Calu3 (cell line): ENCODE results near the gene CDYL. TPM values are rescaled to one million over a fixed set of nuclear protein-coding genes. Genes with fewer than 3 reads are reported as not detected.
A peak's percentile ranks its signal among the peaks of the same experiment; 100 is the strongest.
"Not testable (repeated sequence)": the region's sequence is repeated elsewhere in the genome, so short reads cannot be mapped to it uniquely, and the experiment has no call there.

Experiments
- BruUV-seq: library from RNA; stranded (reverse); fragments of 400-500 nt; replicated peaks from 2 replicates; lab custom pipeline; 2021; lab: Mats Ljungman, UMichigan
- CTCF ChIA-PET: fragments of 300-600 bp; sonication (Branson Sonifier 250); formaldehyde crosslinking; loops from one replicate; lab custom pipeline; 2022; ENCODE audit warnings: antibody characterized with exemption; lab: Charles Lee
- DNase-seq: peaks from one replicate; pipeline ENCODE4 v3.0.0; 2022
- H3K27ac Mint-ChIP-seq: one replicate; pipeline ENCODE4 v1.8.0; 2022; ENCODE audit warnings: mixed read lengths; ENCODE audit not compliant: unreplicated experiment
- H3K27me3 Mint-ChIP-seq: one replicate; pipeline ENCODE4 v1.8.0; 2022; ENCODE audit warnings: mixed read lengths; ENCODE audit not compliant: unreplicated experiment
- H3K36me3 Mint-ChIP-seq: one replicate; pipeline ENCODE4 v1.8.0; 2022; ENCODE audit warnings: mild to moderate bottlenecking, moderate library complexity, mixed read lengths; ENCODE audit not compliant: insufficient read depth, unreplicated experiment
- H3K4me1 Mint-ChIP-seq: one replicate; pipeline ENCODE4 v1.8.0; 2022; ENCODE audit warnings: mild to moderate bottlenecking, low read depth, mixed read lengths; ENCODE audit not compliant: unreplicated experiment
- H3K4me3 Mint-ChIP-seq: one replicate; pipeline ENCODE4 v1.8.0; 2022; ENCODE audit warnings: mild to moderate bottlenecking, low read depth, moderate library complexity, mixed read lengths; ENCODE audit not compliant: unreplicated experiment
- H3K9me3 Mint-ChIP-seq: one replicate; pipeline ENCODE4 v1.8.0; 2022; ENCODE audit warnings: low read depth, mixed read lengths; ENCODE audit not compliant: unreplicated experiment
- intact Hi-C: fragments of 100-400 bp; cut with micrococcal nuclease; formaldehyde crosslinking; loops from one replicate; pipeline ENCODE4 v1.10.0; 2022; ENCODE audit not compliant: unreplicated experiment
- total RNA-seq: library from RNA; stranded (reverse); gene quantifications from 2 replicates; pipeline ENCODE4 v1.2.3, GENCODE V29; 2022
- TF ChIP-seq, protein P1 (sequence below): fragments of 200-600 bp; IDR thresholded peaks from one replicate; pipeline ENCODE4 v1.8.0; 2022; ENCODE audit warnings: antibody characterized with exemption; ENCODE audit not compliant: unreplicated experiment

Gene CDYL
- total RNA-seq, 1 experiment from 2014 or later: 48.9 TPM

GRCh38 chr6:4858194-4859015, 82.2 kb downstream of the CDYL start:
- no peaks in the 10 kb centered on the region for H3K9me3 Mint-ChIP-seq
- H3K27ac Mint-ChIP-seq: no peak overlapping the region
- CTCF ChIA-PET: no interaction called here
- intact Hi-C loops: no loop called here
- H3K4me1 Mint-ChIP-seq: peaks cover 9% of the 10 kb centered on the region
- no peaks in the 10 kb centered on the region for H3K36me3 Mint-ChIP-seq
- no peak for DNase-seq
- no TSS peak for BruUV-seq
- no peak overlapping the region for H3K4me3 Mint-ChIP-seq
- no peaks in the 10 kb centered on the region for H3K27me3 Mint-ChIP-seq
- TF ChIP-seq, protein P1, sequence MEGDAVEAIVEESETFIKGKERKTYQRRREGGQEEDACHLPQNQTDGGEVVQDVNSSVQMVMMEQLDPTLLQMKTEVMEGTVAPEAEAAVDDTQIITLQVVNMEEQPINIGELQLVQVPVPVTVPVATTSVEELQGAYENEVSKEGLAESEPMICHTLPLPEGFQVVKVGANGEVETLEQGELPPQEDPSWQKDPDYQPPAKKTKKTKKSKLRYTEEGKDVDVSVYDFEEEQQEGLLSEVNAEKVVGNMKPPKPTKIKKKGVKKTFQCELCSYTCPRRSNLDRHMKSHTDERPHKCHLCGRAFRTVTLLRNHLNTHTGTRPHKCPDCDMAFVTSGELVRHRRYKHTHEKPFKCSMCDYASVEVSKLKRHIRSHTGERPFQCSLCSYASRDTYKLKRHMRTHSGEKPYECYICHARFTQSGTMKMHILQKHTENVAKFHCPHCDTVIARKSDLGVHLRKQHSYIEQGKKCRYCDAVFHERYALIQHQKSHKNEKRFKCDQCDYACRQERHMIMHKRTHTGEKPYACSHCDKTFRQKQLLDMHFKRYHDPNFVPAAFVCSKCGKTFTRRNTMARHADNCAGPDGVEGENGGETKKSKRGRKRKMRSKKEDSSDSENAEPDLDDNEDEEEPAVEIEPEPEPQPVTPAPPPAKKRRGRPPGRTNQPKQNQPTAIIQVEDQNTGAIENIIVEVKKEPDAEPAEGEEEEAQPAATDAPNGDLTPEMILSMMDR: no peak

DNA sequence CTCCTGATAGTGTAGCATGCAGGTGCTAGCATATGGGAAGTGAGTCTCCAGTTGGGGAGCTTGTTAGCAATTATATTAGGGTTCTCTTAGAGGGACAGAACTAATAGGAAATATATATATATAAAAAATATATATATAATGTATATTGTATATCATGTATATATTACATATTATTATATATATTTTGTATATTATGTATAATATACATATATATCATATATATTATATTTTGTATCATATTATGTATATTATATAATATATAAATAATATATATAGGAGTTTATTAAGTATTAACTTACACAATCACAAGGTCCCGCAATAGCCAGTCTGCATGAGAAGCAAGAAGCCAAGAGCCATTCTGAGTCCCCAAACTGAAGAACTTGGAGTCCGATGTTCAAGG, 84.2 kb downstream of the CDYL start:
- Mint-ChIP-seq H3K27ac (no peak overlapping the region), H3K9me3 (no peaks in the 10 kb centered on the region), H3K4me3 (no peak overlapping the region), H3K4me1 (peaks cover 18% of the 10 kb centered on the region), H3K27me3 (no peaks in the 10 kb centered on the region), H3K36me3 (no peaks in the 10 kb centered on the region)
- intact Hi-C loops: no loop called here
- CTCF ChIA-PET: no interaction called here
- TF ChIP-seq, protein P1: no peak
- no TSS peak for BruUV-seq
- no peak for DNase-seq

- intact Hi-C loops: no loop called here
- H3K9me3 Mint-ChIP-seq: no peaks in the 10 kb centered on the region
- TF ChIP-seq, protein P1: no peak
- CTCF ChIA-PET: no interaction called here
- no peaks in the 10 kb centered on the region for H3K27me3 Mint-ChIP-seq
- no peaks in the 10 kb centered on the region for H3K36me3 Mint-ChIP-seq
- BruUV-seq: no TSS peak
- no peak overlapping the region for H3K4me3 Mint-ChIP-seq
- DNase-seq: no peak
- H3K4me1 Mint-ChIP-seq: peaks cover 19% of the 10 kb centered on the region
- no peak overlapping the region for H3K27ac Mint-ChIP-seq
Observed at GRCh38 chr6:4861564-4861963, 85.4 kb downstream of the CDYL start.

DNA sequence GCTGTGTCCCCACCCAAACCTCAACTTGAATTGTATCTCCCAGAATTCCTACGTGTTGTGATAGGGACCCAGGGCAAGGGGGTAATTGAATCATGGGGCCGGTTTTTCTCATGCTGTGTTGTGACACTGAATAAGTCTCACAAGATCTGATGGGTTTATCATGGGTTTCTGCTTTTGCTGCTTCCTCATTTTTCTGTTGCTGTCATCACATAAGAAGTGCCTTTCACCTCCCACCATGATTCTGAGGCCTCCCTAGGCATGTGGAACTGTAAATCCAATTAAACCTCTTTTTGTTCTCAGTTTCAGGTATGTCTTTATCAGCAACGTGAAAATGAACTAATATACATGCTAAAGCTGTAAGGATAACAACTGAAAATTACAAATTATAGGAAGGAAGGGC, 88.3 kb downstream of the CDYL start:
- H3K36me3 Mint-ChIP-seq: no peaks in the 10 kb centered on the region
- H3K27me3 Mint-ChIP-seq: no peaks in the 10 kb centered on the region
- DNase-seq: no peak
- peaks cover 19% of the 10 kb centered on the region for H3K4me1 Mint-ChIP-seq
- intact Hi-C loops: no loop called here
- H3K27ac Mint-ChIP-seq: no peak overlapping the region
- no peaks in the 10 kb centered on the region for H3K9me3 Mint-ChIP-seq
- no peak overlapping the region for H3K4me3 Mint-ChIP-seq
- TF ChIP-seq, protein P1: no peak
- CTCF ChIA-PET: no interaction called here
- BruUV-seq: no TSS peak

DNA sequence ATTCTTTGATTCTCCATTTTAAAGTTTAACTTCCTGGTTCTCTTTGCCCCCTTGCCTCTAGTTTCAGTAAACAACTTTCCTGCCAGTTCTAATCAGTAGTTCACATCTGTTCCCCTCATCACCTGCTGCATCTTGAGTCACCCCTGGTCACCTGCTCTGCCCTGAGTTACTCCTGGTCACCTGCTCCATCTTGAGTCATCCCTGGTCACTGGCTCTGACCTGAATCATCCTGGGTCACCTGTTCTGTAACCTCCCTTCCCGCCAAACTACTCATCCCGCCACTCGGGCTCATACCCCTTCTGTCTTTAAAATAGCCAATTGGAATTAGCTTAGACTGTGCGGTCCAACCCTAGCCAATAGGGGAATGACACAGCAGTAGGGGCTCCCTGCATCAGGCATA, 88.8 kb downstream of the CDYL start:
- H3K9me3 Mint-ChIP-seq, DNase-seq, BruUV-seq, CTCF ChIA-PET, H3K36me3 Mint-ChIP-seq, intact Hi-C loops, H3K27me3 Mint-ChIP-seq, H3K4me3 Mint-ChIP-seq: not testable (repeated sequence)
- Mint-ChIP-seq H3K27ac (peak overlapping the region; percentile 31), H3K4me1 (peaks cover 19% of the 10 kb centered on the region)
